DMS153 treated with DMSO at 0.1 percent for 48 hours (cell line): Measurements from ENCODE around the gene BRD1.

ENCODE experiments used
- DNase-seq: peaks from one replicate; lab custom pipeline; 2025; ENCODE audit not compliant: unreplicated experiment; lab: John Stamatoyannopoulos, UW

The BRD1 gene

GRCh38 chr22:49733631-49734030 lies 94.0 kb downstream of the BRD1 start:
- no peak for DNase-seq

- no peak for DNase-seq
Measured at GRCh38 chr22:49730656-49731055, 97.0 kb downstream of the BRD1 start.

GRCh38 chr22:49728570-49729271 lies 99.0 kb downstream of the BRD1 start:
- DNase-seq: no peak

GRCh38 chr22:49727881-49728569 lies 99.6 kb downstream of the BRD1 start:
- DNase-seq: no peak

GRCh38 chr22:49727191-49727880 lies 100.3 kb downstream of the BRD1 start:
- no peak for DNase-seq

- no peak for DNase-seq
Measured at GRCh38 chr22:49726701-49727101, 101.0 kb downstream of the BRD1 start.

GRCh38 chr22:49726022-49726681 lies 101.5 kb downstream of the BRD1 start:
- DNase-seq: no peak

GRCh38 chr22:49725516-49725915 lies 102.2 kb downstream of the BRD1 start:
- no peak for DNase-seq

- DNase-seq: peak; percentile 80
Measured at GRCh38 chr22:49724893-49725489, 102.7 kb downstream of the BRD1 start.

GRCh38 chr22:49724030-49724892 lies 103.4 kb downstream of the BRD1 start:
- peak; percentile 40 for DNase-seq

- DNase-seq: no peak
Measured at GRCh38 chr22:49723478-49724029, 104.1 kb downstream of the BRD1 start.
